OCI-LY1 (cell line): ENCODE measurements around the gene OR10G4.

Experiments
- H2AFZ ChIP-seq: fragments of 200-600 bp; sonication (generic), shearing (Covaris generic); 2 replicates; pipeline ENCODE4 v1.6.0; 2014; ENCODE audit warnings: antibody characterized with exemption, mild to moderate bottlenecking, low read length
- H3F3A ChIP-seq: fragments of 200-600 bp; sonication (generic), shearing (Covaris generic); 2 replicates; pipeline ENCODE4 v1.6.0; 2014; ENCODE audit warnings: mild to moderate bottlenecking, antibody characterized with exemption, low read length, moderate library complexity; ENCODE audit not compliant: insufficient read depth
- H3K27ac ChIP-seq: fragments of 200-600 bp; sonication (generic); 2 replicates; pipeline ENCODE4 v1.5.1; 2014; ENCODE audit warnings: low read length, mixed run types, mild to moderate bottlenecking, low read depth; ENCODE audit not compliant: poor library complexity, severe bottlenecking
- H3K27me3 ChIP-seq: fragments of 200-600 bp; sonication (generic); 2 replicates; pipeline ENCODE4 v1.6.0; 2014; ENCODE audit warnings: antibody characterized with exemption, mild to moderate bottlenecking, low read length, moderate library complexity; ENCODE audit not compliant: insufficient read depth
- H3K36me3 ChIP-seq: fragments of 200-600 bp; sonication (generic); 2 replicates; pipeline ENCODE4 v1.6.1; 2014; ENCODE audit warnings: mild to moderate bottlenecking, antibody characterized with exemption, low read length, moderate library complexity, mixed read lengths; ENCODE audit not compliant: insufficient read depth
- H3K4me1 ChIP-seq: fragments of 200-600 bp; sonication (generic); 2 replicates; pipeline ENCODE4 v1.5.1; 2014; ENCODE audit warnings: mild to moderate bottlenecking, low read length, moderate library complexity; ENCODE audit not compliant: insufficient read depth, severe bottlenecking
- H3K4me2 ChIP-seq: fragments of 200-600 bp; sonication (generic), shearing (Covaris generic); 2 replicates; pipeline ENCODE4 v1.6.1; 2014; ENCODE audit warnings: low read length
- H3K4me3 ChIP-seq: fragments of 200-600 bp; sonication (generic); 2 replicates; pipeline ENCODE4 v1.5.1; 2014; ENCODE audit warnings: low read length, low read depth, mild to moderate bottlenecking, mixed read lengths; ENCODE audit not compliant: poor library complexity, severe bottlenecking
- H3K79me2 ChIP-seq: fragments of 200-600 bp; shearing (Covaris generic); 2 replicates; pipeline ENCODE4 v1.6.1; 2016; ENCODE audit warnings: mixed run types, low read length, mixed read lengths; ENCODE audit not compliant: insufficient read depth
- H3K9ac ChIP-seq: fragments of 200-600 bp; sonication (generic), shearing (Covaris generic); 2 replicates; pipeline ENCODE4 v1.6.1; 2014; ENCODE audit warnings: mild to moderate bottlenecking, low read length, mixed read lengths
- H3K9me2 ChIP-seq: fragments of 200-600 bp; sonication (generic), shearing (Covaris generic); 2 replicates; pipeline ENCODE4 v1.6.1; 2014; ENCODE audit warnings: low read depth, mild to moderate bottlenecking, low read length, mixed read lengths
- H3K9me3 ChIP-seq: fragments of 200-600 bp; shearing (Covaris generic); 2 replicates; pipeline ENCODE4 v1.6.1; 2014; ENCODE audit warnings: low read length, mixed read lengths
- H4K20me1 ChIP-seq: fragments of 200-600 bp; sonication (generic), shearing (Covaris generic); 2 replicates; pipeline ENCODE4 v1.6.0; 2016; ENCODE audit warnings: mild to moderate bottlenecking, low read length; ENCODE audit not compliant: insufficient read depth
- CTCF ChIP-seq: fragments of 200-600 bp; sonication (generic), shearing (Covaris generic); IDR thresholded peaks from 2 replicates; pipeline ENCODE4 v1.5.1; 2017; ENCODE audit warnings: mild to moderate bottlenecking, antibody characterized with exemption, low read length, moderate library complexity, mixed read lengths
- EZH2 ChIP-seq: fragments of 200-600 bp; sonication (generic), shearing (Covaris generic); IDR thresholded peaks from 2 replicates; pipeline ENCODE4 v1.8.0; 2017; ENCODE audit warnings: borderline replicate concordance, mixed run types, mild to moderate bottlenecking, antibody characterized with exemption, low read length, moderate library complexity, mixed read lengths

The OR10G4 gene

GRCh38 chr11:124052966-124053365, 40.2 kb downstream of the OR10G4 start:
- no peaks in the 10 kb centered on the region for H3K27me3 ChIP-seq
- no peaks in the 10 kb centered on the region for H3K9me2 ChIP-seq
- no peak overlapping the region for H3K4me3 ChIP-seq
- no peaks in the 10 kb centered on the region for H3K36me3 ChIP-seq
- no peaks in the 10 kb centered on the region for H3K9me3 ChIP-seq
- no peak overlapping the region for H3K27ac ChIP-seq
- H3K4me1 ChIP-seq: no peaks in the 10 kb centered on the region
- no peaks in the 10 kb centered on the region for H3K79me2 ChIP-seq
- TF ChIP-seq CTCF (no peak), EZH2 (no peak)
- H3K9ac ChIP-seq: no peak overlapping the region
- no peaks in the 10 kb centered on the region for H4K20me1 ChIP-seq
- H2AFZ ChIP-seq: no peak overlapping the region
- H3F3A ChIP-seq: no peaks in the 10 kb centered on the region
- no peak overlapping the region for H3K4me2 ChIP-seq
